CD4-positive, alpha-beta T cell (primary cell): ENCODE results near the gene METRNL. TPM values are rescaled to one million over a fixed set of nuclear protein-coding genes. Genes with fewer than 3 reads are reported as not detected.

ENCODE experiments used
- ATAC-seq: fragments of 200-7000 bp; cut with Tn5 transposase; one replicate; pipeline ENCODE4 v1.10.0; 2022; ENCODE audit warnings: mild to moderate bottlenecking; ENCODE audit not compliant: poor library complexity
- CTCF ChIA-PET: fragments of 350-600 bp; sonication (Branson Sonifier 250); formaldehyde crosslinking; loops from one replicate; lab custom pipeline; 2021; ENCODE audit warnings: antibody characterized with exemption, inconsistent platforms; lab: Charles Lee
- POLR2A ChIA-PET: fragments of 350-600 bp; sonication (Branson Sonifier 250); formaldehyde crosslinking; loops from one replicate; lab custom pipeline; 2021; ENCODE audit warnings: antibody characterized with exemption, inconsistent platforms; lab: Charles Lee
- DNase-seq, 14 experiments: peaks; one replicate each; pipeline ENCODE4 v3.0.0-alpha.2; 2013 to 2020; ENCODE audit warnings: mixed read lengths in 2 of 14
- H3K27ac ChIP-seq, 2 donors: one replicate each; pipeline versions ENCODE4 v1.5.1 to v1.7.0; 2013; ENCODE audit warnings: low read length in 2 of 2, low read depth in 1 of 2, mild to moderate bottlenecking in 1 of 2
- H3K27me3 ChIP-seq, 2 experiments: 1 replicate in 1 of 2; 2 replicates in 1 of 2; pipeline versions ENCODE4 v1.6.1 to v1.7.0; 2013; ENCODE audit warnings: low read length in 2 of 2, control low read depth in 1 of 2, mild to moderate bottlenecking in 1 of 2, moderate library complexity in 1 of 2; ENCODE audit not compliant: insufficient read depth in 2 of 2, control insufficient read depth in 1 of 2
- H3K36me3 ChIP-seq: one replicate; pipeline ENCODE4 v1.6.1; 2013; ENCODE audit warnings: low read length, control low read depth; ENCODE audit not compliant: insufficient read depth
- H3K4me1 ChIP-seq: one replicate; pipeline ENCODE4 v1.6.1; 2013; ENCODE audit warnings: low read length, control low read depth; ENCODE audit not compliant: insufficient read depth
- H3K4me3 ChIP-seq: one replicate; pipeline ENCODE4 v1.5.1; 2013; ENCODE audit warnings: mild to moderate bottlenecking, low read length, moderate library complexity
- H3K9me3 ChIP-seq, 2 experiments: 1 replicate in 1 of 2; 2 replicates in 1 of 2; pipeline versions ENCODE4 v1.6.1 to v1.7.0; 2013; ENCODE audit warnings: low read length in 2 of 2, mild to moderate bottlenecking in 2 of 2, control low read depth in 1 of 2, moderate library complexity in 1 of 2; ENCODE audit not compliant: control insufficient read depth in 1 of 2, insufficient read depth in 1 of 2
- H3K27ac Mint-ChIP-seq: one replicate; pipeline ENCODE4 v1.8.0; 2020; ENCODE audit warnings: mixed read lengths
- H3K27me3 Mint-ChIP-seq: one replicate; pipeline ENCODE4 v1.8.0; 2021; ENCODE audit warnings: mixed read lengths
- H3K36me3 Mint-ChIP-seq: one replicate; pipeline ENCODE4 v1.8.0; 2021; ENCODE audit warnings: low read depth, mixed read lengths
- H3K4me1 Mint-ChIP-seq: one replicate; pipeline ENCODE4 v1.8.0; 2021; ENCODE audit warnings: low read depth, mixed read lengths
- H3K4me3 Mint-ChIP-seq: one replicate; pipeline ENCODE4 v1.8.0; 2020; ENCODE audit warnings: mild to moderate bottlenecking, mixed read lengths
- H3K9me3 Mint-ChIP-seq: one replicate; pipeline ENCODE4 v1.8.0; 2020; ENCODE audit warnings: mixed read lengths
- intact Hi-C, 2 experiments: fragments of 100-400 bp; cut with DNase I in 1 of 2; cut with micrococcal nuclease in 1 of 2; formaldehyde crosslinking; loops; one replicate each; pipeline versions ENCODE4 v1.15.1 to v1.9.0; 2023 to 2025; cut with DNase I, micrococcal nuclease
- total RNA-seq, 174 experiments: library from RNA in 2 of 174; stranded (reverse) in 2 of 174; gene quantifications; one replicate each; pipeline ENCODE4 v1.2.3 and lab custom pipeline; 2021 to 2026
- TF ChIP-seq, protein P1 (sequence below): fragments of 200-600 bp; IDR thresholded peaks from one replicate; pipeline ENCODE4 v1.8.0; 2022; ENCODE audit warnings: antibody characterized with exemption, mild to moderate bottlenecking

Gene METRNL
- total RNA-seq, 2 experiments from 2014 or later: 24.5 to 26.9 TPM

DNA sequence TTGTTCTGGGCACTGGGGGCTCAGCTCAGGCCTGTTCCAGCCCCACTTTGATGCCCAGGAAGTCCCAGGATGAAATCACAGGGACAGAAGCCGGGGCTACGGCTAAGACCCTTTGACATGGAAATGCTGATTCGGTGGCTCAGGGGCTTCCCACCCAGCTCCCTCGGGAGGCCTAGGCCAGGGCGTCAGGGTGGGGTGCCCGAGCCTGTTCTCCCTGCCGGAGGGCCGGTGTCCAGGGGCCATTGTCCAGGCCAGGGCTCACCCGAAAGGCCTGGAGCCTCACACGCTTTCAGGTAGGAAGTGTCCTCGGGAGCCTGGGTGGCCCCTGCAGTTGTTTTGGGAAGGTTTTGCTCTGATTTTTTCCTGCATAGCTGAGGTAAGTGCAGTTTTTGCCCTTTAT is 34.0 kb downstream of the METRNL start:
- Mint-ChIP-seq H3K27ac (no peak overlapping the region), H3K9me3 (no peaks in the 10 kb centered on the region), H3K36me3 (no peaks in the 10 kb centered on the region), H3K4me3 (no peak overlapping the region), H3K4me1 (no peaks in the 10 kb centered on the region), H3K27me3 (peaks cover 19% of the 10 kb centered on the region)
- no peak overlapping the region for H3K27ac ChIP-seq
- ATAC-seq (no peak), DNase-seq (no peak)
- H3K9me3 ChIP-seq: no peaks in the 10 kb centered on the region
- H3K36me3 ChIP-seq: no peaks in the 10 kb centered on the region
- intact Hi-C loops: no loop called here
- ChIA-PET POLR2A (no interaction called here), CTCF (no interaction called here)
- H3K4me1 ChIP-seq: no peaks in the 10 kb centered on the region
- TF ChIP-seq, protein P1, sequence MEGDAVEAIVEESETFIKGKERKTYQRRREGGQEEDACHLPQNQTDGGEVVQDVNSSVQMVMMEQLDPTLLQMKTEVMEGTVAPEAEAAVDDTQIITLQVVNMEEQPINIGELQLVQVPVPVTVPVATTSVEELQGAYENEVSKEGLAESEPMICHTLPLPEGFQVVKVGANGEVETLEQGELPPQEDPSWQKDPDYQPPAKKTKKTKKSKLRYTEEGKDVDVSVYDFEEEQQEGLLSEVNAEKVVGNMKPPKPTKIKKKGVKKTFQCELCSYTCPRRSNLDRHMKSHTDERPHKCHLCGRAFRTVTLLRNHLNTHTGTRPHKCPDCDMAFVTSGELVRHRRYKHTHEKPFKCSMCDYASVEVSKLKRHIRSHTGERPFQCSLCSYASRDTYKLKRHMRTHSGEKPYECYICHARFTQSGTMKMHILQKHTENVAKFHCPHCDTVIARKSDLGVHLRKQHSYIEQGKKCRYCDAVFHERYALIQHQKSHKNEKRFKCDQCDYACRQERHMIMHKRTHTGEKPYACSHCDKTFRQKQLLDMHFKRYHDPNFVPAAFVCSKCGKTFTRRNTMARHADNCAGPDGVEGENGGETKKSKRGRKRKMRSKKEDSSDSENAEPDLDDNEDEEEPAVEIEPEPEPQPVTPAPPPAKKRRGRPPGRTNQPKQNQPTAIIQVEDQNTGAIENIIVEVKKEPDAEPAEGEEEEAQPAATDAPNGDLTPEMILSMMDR: no peak
- H3K4me3 ChIP-seq: no peak overlapping the region
- H3K27me3 ChIP-seq: peaks cover 0 to 2% of the 10 kb centered on the region in 2 experiments

- POLR2A ChIA-PET: no interaction called here
- H3K27me3 ChIP-seq: peaks cover 0 to 2% of the 10 kb centered on the region in 2 experiments
Measured at GRCh38 chr17:83113792-83114191, 34.4 kb downstream of the METRNL start.

DNA sequence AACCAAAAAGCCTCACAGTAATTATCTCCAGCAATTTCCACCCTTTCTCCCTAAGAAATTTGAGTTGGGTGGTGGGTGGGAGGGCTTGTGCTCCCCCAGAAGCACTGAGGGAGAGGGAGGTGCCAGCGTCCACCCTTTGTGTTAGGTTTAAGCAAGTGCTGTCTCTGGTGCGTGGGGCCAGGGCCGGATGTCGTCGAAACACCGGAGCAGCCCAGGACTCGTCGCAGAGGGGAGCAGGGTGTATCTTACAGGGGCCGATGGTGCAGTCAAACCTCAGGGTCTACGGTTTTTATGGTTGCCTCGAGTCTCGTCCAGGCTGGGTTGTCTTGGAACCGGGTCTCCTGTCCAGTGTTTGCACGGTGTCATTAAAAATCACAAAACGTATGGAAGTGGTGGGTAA is 35.3 kb downstream of the METRNL start:
- no peak overlapping the region for H3K4me3 Mint-ChIP-seq
- Histone ChIP-seq H3K27ac (no peak overlapping the region), H3K4me3 (no peak overlapping the region), H3K36me3 (no peaks in the 10 kb centered on the region), H3K27me3 (peaks cover 0 to 2% of the 10 kb centered on the region in 2 experiments), H3K9me3 (no peaks in the 10 kb centered on the region), H3K4me1 (no peaks in the 10 kb centered on the region)
- no peak for DNase-seq
- no peak overlapping the region for H3K27ac Mint-ChIP-seq
- H3K4me1 Mint-ChIP-seq: peaks cover 3% of the 10 kb centered on the region
- TF ChIP-seq, protein P1: no peak
- H3K9me3 Mint-ChIP-seq: no peaks in the 10 kb centered on the region
- intact Hi-C loops: no loop called here
- CTCF ChIA-PET: no interaction called here
- POLR2A ChIA-PET: no interaction called here
- ATAC-seq: no peak
- H3K36me3 Mint-ChIP-seq: no peaks in the 10 kb centered on the region
- peaks cover 26% of the 10 kb centered on the region for H3K27me3 Mint-ChIP-seq

More at GRCh38 chr17:83113792-83114191, 34.4 kb downstream of the METRNL start:
- DNase-seq (no peak), ATAC-seq (no peak)
- H3K9me3 Mint-ChIP-seq: no peaks in the 10 kb centered on the region
- no peaks in the 10 kb centered on the region for H3K4me1 Mint-ChIP-seq
- Histone ChIP-seq H3K36me3 (no peaks in the 10 kb centered on the region), H3K4me1 (no peaks in the 10 kb centered on the region), H3K27ac (no peak overlapping the region), H3K4me3 (no peak overlapping the region), H3K9me3 (no peaks in the 10 kb centered on the region)
- intact Hi-C loops: no loop called here
- H3K4me3 Mint-ChIP-seq: no peak overlapping the region
- H3K27ac Mint-ChIP-seq: no peak overlapping the region
- H3K27me3 Mint-ChIP-seq: peaks cover 23% of the 10 kb centered on the region
- CTCF ChIA-PET: no interaction called here
- H3K36me3 Mint-ChIP-seq: no peaks in the 10 kb centered on the region
- TF ChIP-seq, protein P1: no peak
